Nephron progenitor cell (in vitro differentiated cells): Measurements from ENCODE around the gene CAMKV.

Experiments
- DNase-seq: peaks from one replicate; pipeline ENCODE4 v3.0.0; 2021
- H3K27ac Mint-ChIP-seq: 2 replicates; pipeline ENCODE4 v1.8.0; 2021; ENCODE audit warnings: mild to moderate bottlenecking, moderate library complexity, mixed read lengths
- H3K27me3 Mint-ChIP-seq: 2 replicates; pipeline ENCODE4 v1.8.0; 2021; ENCODE audit warnings: mild to moderate bottlenecking, low read depth, mixed read lengths; ENCODE audit not compliant: poor library complexity
- H3K36me3 Mint-ChIP-seq: 2 replicates; pipeline ENCODE4 v1.8.0; 2021; ENCODE audit warnings: low read depth, mixed read lengths
- H3K4me1 Mint-ChIP-seq: 2 replicates; pipeline ENCODE4 v1.8.0; 2021; ENCODE audit warnings: mixed read lengths
- H3K4me3 Mint-ChIP-seq: 2 replicates; pipeline ENCODE4 v1.8.0; 2021; ENCODE audit warnings: mild to moderate bottlenecking, moderate library complexity, mixed read lengths
- H3K9me3 Mint-ChIP-seq: 2 replicates; pipeline ENCODE4 v1.8.0; 2021; ENCODE audit warnings: mild to moderate bottlenecking, moderate library complexity, mixed read lengths
- TF ChIP-seq, protein P1 (sequence below): fragments of 200-600 bp; sonication (generic); IDR thresholded peaks from 2 replicates; pipeline ENCODE4 v1.5.0; 2021; ENCODE audit warnings: antibody characterized with exemption

The CAMKV gene

DNA sequence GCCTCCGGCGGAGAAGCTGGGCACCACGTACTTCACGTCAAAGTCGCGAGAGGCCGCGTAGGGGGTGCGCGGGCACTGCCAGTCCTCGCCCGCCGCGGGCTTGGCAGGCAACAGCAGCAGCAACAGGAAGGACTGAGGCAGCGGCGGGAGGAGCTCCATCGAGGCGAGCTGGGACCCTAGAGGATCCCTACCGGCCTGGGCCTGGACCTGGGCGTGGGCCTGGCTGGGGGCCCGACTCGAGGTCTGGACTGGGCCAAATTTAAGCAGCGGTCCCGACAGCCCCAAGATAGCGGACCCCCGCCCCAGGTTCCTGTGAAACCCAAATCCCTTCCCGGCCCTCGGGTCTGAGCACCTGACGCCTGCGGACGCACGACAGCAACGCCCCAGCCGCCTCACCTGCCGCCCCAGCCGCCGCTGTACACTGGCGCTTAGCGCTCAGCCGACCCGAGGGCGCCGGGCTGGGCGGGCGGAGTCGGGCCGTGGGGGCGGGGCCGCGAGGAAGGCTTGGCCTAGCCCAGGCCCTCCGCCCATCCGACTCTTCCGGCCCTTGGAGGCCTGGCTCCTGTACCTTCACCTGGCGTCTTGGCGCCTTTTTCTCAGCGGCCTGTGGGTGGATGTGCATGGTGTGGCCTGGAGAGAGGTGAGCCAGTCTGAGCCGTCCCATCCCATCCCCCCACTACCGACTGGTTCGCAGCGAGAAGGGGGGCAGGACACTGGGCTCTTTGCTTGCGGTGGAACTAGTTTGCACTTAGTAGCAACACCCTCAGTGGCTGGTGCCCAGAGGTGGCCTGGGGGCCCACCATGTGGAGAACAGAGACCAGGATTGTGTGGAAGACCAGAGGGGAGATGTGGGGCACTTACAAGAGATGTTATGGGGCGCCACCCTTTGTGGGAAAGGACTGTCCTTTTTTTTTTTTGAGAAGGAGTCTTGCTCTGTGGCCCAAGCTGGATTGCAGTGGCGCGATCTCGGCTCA lies 34.0 kb upstream of the CAMKV start, which contains the start of gene MST1R:
TSS of gene MST1R (minus strand) at position 423 of the 974 bp plus-strand sequence. CDS start at position 159, 264 bp downstream.
- TF ChIP-seq, protein P1, sequence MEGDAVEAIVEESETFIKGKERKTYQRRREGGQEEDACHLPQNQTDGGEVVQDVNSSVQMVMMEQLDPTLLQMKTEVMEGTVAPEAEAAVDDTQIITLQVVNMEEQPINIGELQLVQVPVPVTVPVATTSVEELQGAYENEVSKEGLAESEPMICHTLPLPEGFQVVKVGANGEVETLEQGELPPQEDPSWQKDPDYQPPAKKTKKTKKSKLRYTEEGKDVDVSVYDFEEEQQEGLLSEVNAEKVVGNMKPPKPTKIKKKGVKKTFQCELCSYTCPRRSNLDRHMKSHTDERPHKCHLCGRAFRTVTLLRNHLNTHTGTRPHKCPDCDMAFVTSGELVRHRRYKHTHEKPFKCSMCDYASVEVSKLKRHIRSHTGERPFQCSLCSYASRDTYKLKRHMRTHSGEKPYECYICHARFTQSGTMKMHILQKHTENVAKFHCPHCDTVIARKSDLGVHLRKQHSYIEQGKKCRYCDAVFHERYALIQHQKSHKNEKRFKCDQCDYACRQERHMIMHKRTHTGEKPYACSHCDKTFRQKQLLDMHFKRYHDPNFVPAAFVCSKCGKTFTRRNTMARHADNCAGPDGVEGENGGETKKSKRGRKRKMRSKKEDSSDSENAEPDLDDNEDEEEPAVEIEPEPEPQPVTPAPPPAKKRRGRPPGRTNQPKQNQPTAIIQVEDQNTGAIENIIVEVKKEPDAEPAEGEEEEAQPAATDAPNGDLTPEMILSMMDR: no peak
- no peaks in the 10 kb centered on the region for H3K9me3 Mint-ChIP-seq
- H3K4me1 Mint-ChIP-seq: peaks cover 12% of the 10 kb centered on the region
- peak within 1 kb of the TSS; percentile 60 for H3K4me3 Mint-ChIP-seq
- peak; percentile 86 for DNase-seq
- peaks cover 11% of the 10 kb centered on the region for H3K27me3 Mint-ChIP-seq
- H3K36me3 Mint-ChIP-seq: no peaks in the 10 kb centered on the region
- H3K27ac Mint-ChIP-seq: no peak within 1 kb of the TSS

GRCh38 chr3:49902511-49903345 lies 33.0 kb upstream of the CAMKV start:
- Mint-ChIP-seq H3K36me3 (no peaks in the 10 kb centered on the region), H3K4me3 (no peak overlapping the region), H3K4me1 (peaks cover 12% of the 10 kb centered on the region), H3K9me3 (no peaks in the 10 kb centered on the region), H3K27ac (no peak overlapping the region), H3K27me3 (peaks cover 7% of the 10 kb centered on the region)
- TF ChIP-seq, protein P1: no peak
- no peak for DNase-seq

DNA sequence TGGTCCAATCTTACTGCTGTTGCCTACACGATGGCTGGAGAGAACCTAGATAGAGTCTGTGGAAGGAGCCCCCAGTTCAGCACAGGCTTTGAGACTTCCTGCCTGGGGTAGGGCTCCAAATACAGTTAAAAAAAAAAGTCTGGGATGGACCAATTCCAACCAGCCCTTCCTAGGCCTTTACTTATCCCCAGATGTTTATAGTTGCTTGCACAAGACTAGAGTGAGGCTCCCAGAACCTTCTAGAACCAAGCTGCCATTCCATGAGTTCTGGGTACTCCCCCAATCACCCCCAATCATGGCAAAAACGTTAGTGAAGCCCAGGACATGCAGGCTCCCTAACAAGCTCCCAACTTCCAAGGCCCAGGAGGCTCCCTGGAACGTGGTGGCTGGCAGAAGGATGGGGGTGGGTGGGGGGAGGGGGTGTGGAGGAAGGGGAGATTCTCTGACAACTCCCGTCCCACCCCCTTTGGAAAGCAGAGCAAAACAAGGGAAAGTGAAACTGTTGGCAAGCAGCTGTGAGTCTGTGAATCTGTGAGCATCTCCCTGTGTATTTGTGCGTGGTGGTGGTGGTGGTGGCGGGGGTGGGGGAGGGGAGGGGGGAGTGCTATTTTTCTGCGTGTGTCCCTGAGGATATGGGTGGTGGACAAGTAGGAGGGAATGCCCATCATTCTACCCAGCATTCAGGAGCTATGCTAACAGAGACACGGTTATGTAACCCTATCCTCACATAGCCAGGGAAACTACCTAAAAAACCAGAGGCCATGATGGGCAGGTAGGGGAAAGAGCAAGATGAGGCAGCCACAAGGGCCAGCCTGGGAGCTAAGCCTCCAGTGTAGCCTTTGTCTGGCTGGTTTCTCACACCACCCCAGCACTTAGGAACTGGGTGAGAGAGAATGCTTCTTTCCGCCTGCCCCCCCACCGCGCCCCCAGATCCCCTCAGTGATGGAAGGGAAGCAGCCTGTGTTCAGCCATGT lies 31.9 kb upstream of the CAMKV start:
- no peaks in the 10 kb centered on the region for H3K9me3 Mint-ChIP-seq
- no peak overlapping the region for H3K27ac Mint-ChIP-seq
- TF ChIP-seq, protein P1: no peak
- no peak overlapping the region for H3K4me3 Mint-ChIP-seq
- H3K4me1 Mint-ChIP-seq: peaks cover 12% of the 10 kb centered on the region
- H3K27me3 Mint-ChIP-seq: peaks cover 7% of the 10 kb centered on the region
- no peaks in the 10 kb centered on the region for H3K36me3 Mint-ChIP-seq
- DNase-seq: no peak

- H3K36me3 Mint-ChIP-seq: no peaks in the 10 kb centered on the region
- H3K4me1 Mint-ChIP-seq: peaks cover 6% of the 10 kb centered on the region
- H3K4me3 Mint-ChIP-seq: no peak overlapping the region
- no peak overlapping the region for H3K27ac Mint-ChIP-seq
- TF ChIP-seq, protein P1: no peak
- H3K27me3 Mint-ChIP-seq: peaks cover 3% of the 10 kb centered on the region
- no peak for DNase-seq
- H3K9me3 Mint-ChIP-seq: no peaks in the 10 kb centered on the region
Observed at GRCh38 chr3:49900491-49901153, 30.9 kb upstream of the CAMKV start.

DNA sequence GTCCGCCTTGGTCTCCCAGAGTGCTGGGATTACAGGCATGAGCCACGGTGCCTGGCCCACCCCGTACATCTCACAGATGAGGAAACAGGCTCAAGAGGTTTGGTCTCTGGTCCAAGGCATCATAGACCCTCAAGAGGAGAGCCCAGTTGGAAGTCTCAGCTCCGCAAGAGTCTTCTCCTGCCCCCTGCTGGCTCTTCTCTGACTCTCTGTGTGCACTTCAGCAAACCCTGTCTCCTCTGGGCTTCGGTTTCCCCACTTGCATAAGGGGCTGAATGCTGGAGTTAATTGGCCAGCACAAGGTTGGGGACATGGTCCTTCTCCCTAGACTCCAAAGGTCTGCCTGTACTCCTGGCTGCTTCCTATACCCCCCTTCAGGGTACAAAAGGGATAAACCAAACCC lies 30.1 kb upstream of the CAMKV start:
- Mint-ChIP-seq H3K4me3 (no peak overlapping the region), H3K36me3 (no peaks in the 10 kb centered on the region), H3K9me3 (no peaks in the 10 kb centered on the region), H3K27me3 (peaks cover 7% of the 10 kb centered on the region), H3K4me1 (peaks cover 5% of the 10 kb centered on the region), H3K27ac (no peak overlapping the region)
- DNase-seq: peak; percentile 29
- TF ChIP-seq, protein P1: peak; percentile 25
